Thoracic aorta (tissue), 2 donors: ENCODE data around the gene IL13RA2. TPM values are rescaled to one million over a fixed set of nuclear protein-coding genes. Genes with fewer than 3 reads are reported as not detected.
A peak's percentile ranks its signal among the peaks of the same experiment; 100 is the strongest.

Source experiments
- ATAC-seq: fragments of 150-250 bp; one replicate; pipeline ENCODE4 v1.8.0; 2017; ENCODE audit warnings: low read depth; ENCODE audit not compliant: insufficient number of reproducible peaks, low FRiP score
- DNase-seq: peaks from one replicate; pipeline ENCODE4 v3.0.0-alpha.2; 2020; ENCODE audit warnings: low spot score
- H3K27ac ChIP-seq, 2 donors: fragments of 200-600 bp; sonication (generic); 1 replicate in 1 of 2; 2 replicates in 1 of 2; pipeline ENCODE4 v1.5.1; 2016; ENCODE audit warnings: mild to moderate bottlenecking in 2 of 2, moderate library complexity in 2 of 2
- H3K27me3 ChIP-seq: fragments of 200-600 bp; sonication (generic); replicated peaks from 2 replicates; pipeline ENCODE4 v1.6.0; 2016; ENCODE audit warnings: mild to moderate bottlenecking; ENCODE audit not compliant: insufficient read depth
- H3K36me3 ChIP-seq: fragments of 200-600 bp; sonication (generic); one replicate; pipeline ENCODE4 v1.5.1; 2016
- H3K4me1 ChIP-seq, 2 donors: fragments of 200-600 bp; sonication (generic); 1 replicate in 1 of 2; 2 replicates in 1 of 2; pipeline versions ENCODE4 v1.5.1 to v1.6.0; 2016; ENCODE audit warnings: low read depth in 2 of 2, mild to moderate bottlenecking in 1 of 2; ENCODE audit not compliant: control insufficient read depth in 1 of 2
- H3K4me3 ChIP-seq: fragments of 200-600 bp; sonication (generic); 2 replicates; pipeline ENCODE4 v1.5.1; 2016; ENCODE audit warnings: mild to moderate bottlenecking
- H3K9me3 ChIP-seq: fragments of 200-600 bp; sonication (generic); 2 replicates; pipeline ENCODE4 v1.5.1; 2016
- total RNA-seq, 2 donors: library from RNA; depleted of rRNA; stranded (reverse); fragments of >200 nt; gene quantifications; one replicate each; pipeline versions ENCODE4 v1.1.0 to v1.2.3, GENCODE V29; 2016
- TF ChIP-seq, protein P1 (sequence below): fragments of 200-600 bp; sonication (generic); IDR thresholded peaks from one replicate; pipeline ENCODE4 v1.5.1; 2019; ENCODE audit warnings: antibody characterized with exemption

IL13RA2 gene
- total RNA-seq, 2 donors from 2014 or later: 19.2 to 42.2 TPM

DNA sequence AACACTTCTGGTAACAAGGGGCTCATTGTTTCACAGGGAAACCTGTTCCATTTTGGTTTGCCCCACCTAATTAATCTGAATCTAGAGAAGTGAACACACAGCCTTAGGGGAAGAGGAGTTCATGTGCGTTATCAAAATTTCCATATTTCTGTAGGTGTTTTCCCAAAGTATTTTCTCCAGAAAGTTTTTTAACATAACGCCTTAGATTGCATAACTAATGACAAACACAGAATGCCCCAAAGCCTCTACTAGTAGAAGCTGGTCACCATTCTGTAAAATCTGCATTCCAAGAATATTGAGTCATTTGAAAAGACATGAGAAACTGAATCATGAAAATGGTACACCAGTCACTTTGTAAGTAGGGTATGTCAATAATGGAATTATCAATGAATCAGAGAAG lies 41.1 kb downstream of the IL13RA2 start:
- Histone ChIP-seq H3K4me1 (no peaks in the 10 kb centered on the region), H3K27me3 (no peaks in the 10 kb centered on the region), H3K9me3 (no peaks in the 10 kb centered on the region), H3K4me3 (no peak overlapping the region), H3K36me3 (no peaks in the 10 kb centered on the region), H3K27ac (no peak overlapping the region)
- DNase-seq (no peak), ATAC-seq (no peak)
- TF ChIP-seq, protein P1, sequence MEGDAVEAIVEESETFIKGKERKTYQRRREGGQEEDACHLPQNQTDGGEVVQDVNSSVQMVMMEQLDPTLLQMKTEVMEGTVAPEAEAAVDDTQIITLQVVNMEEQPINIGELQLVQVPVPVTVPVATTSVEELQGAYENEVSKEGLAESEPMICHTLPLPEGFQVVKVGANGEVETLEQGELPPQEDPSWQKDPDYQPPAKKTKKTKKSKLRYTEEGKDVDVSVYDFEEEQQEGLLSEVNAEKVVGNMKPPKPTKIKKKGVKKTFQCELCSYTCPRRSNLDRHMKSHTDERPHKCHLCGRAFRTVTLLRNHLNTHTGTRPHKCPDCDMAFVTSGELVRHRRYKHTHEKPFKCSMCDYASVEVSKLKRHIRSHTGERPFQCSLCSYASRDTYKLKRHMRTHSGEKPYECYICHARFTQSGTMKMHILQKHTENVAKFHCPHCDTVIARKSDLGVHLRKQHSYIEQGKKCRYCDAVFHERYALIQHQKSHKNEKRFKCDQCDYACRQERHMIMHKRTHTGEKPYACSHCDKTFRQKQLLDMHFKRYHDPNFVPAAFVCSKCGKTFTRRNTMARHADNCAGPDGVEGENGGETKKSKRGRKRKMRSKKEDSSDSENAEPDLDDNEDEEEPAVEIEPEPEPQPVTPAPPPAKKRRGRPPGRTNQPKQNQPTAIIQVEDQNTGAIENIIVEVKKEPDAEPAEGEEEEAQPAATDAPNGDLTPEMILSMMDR: no peak

DNA sequence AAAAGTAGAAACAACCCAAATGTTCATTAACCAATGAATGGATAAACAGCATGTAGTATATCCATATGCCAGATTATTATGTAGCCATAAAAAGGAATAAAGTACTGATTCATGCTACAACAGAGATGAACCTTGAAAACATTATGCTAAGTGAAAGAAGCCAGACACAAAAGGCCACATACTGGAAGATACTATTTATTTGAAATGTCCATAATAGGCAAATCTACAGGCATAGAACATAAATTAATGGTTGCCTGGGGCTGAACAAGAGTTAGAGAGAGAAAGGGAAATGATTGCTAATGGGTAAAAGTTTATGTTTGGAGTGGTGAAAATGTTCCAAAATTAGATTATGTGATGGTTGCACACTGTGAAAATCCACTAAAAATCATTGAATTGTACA lies 44.4 kb downstream of the IL13RA2 start:
- H3K4me1 ChIP-seq: no peaks in the 10 kb centered on the region
- H3K27me3 ChIP-seq: no peaks in the 10 kb centered on the region
- no peaks in the 10 kb centered on the region for H3K9me3 ChIP-seq
- peak overlapping the region; percentile 58 to 64 for H3K27ac ChIP-seq
- H3K4me3 ChIP-seq: no peak overlapping the region
- DNase-seq (no peak), ATAC-seq (no peak)
- TF ChIP-seq, protein P1: no peak
- no peaks in the 10 kb centered on the region for H3K36me3 ChIP-seq

DNA sequence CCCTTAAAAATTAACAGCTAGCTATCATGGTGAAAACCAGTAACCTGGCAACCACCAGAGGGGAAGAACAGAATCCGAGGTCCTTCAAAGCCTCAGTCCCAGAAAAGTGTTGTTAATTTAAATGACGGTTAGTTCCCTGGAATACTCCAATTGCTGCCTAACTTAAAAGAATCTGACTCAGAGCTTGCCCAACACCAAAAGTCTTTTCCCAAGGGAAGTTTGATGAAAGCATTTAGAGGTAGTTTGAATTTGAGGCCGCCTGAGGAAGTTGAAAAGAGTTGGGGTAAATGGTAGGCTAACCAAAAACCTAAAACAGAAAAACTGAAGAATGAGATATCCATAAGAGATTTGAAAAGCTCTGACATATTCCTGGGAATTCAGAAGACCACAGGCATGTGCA lies 46.6 kb downstream of the IL13RA2 start:
- TF ChIP-seq, protein P1: no peak
- ATAC-seq: no peak
- no peak for DNase-seq
- H3K27ac ChIP-seq: peak overlapping the region in 1 of 2 donors; percentile 41
- H3K27me3 ChIP-seq: no peaks in the 10 kb centered on the region
- no peaks in the 10 kb centered on the region for H3K9me3 ChIP-seq
- no peak overlapping the region for H3K4me3 ChIP-seq
- H3K4me1 ChIP-seq: no peaks in the 10 kb centered on the region
- no peaks in the 10 kb centered on the region for H3K36me3 ChIP-seq

DNA sequence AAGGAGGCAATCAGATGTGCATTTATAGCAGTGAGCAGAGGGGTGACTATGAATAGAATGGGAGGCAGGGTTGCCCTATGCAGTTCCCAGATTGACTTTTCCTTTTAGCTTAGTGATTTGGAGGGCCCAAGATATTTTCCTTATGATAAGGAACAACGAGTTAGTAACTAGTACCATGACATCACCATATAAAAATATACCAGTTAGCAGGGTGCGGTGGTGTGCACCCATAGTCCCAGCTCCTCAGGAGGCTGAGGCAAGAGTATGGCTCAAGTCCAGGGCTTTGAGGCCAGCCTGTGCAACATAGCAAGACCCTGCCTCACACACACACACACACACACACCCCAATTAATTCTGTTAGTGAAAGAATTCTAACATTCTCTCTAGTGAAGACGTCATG lies 53.0 kb downstream of the IL13RA2 start:
- TF ChIP-seq, protein P1: no peak
- DNase-seq: peak; percentile 2
- peaks cover 0 to 21% of the 10 kb centered on the region in 2 donors for H3K4me1 ChIP-seq
- H3K36me3 ChIP-seq: no peaks in the 10 kb centered on the region
- no peaks in the 10 kb centered on the region for H3K27me3 ChIP-seq
- no peak overlapping the region for H3K4me3 ChIP-seq
- peak overlapping the region; percentile 22 to 41 for H3K27ac ChIP-seq
- no peaks in the 10 kb centered on the region for H3K9me3 ChIP-seq
- peak; percentile 69 for ATAC-seq

DNA sequence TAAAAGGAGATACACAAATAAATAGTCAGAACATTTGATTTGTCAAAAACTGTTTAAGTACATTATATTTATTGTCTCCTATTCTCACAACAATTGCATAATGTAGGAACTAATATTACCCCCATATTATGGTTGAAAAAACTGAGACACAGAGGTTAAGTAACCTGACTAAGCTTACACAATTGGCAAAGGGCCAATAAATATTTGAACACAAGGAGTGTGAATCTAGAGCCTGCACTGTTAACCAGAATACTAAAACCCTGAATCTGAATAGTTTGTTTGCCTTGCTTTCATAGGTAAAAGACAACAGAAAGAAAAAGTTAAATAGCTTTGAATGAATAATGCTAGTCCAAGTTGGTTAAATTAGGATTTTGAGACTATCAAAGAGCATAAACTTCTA lies 55.2 kb downstream of the IL13RA2 start:
- DNase-seq (no peak), ATAC-seq (no peak)
- TF ChIP-seq, protein P1: no peak
- H3K9me3 ChIP-seq: no peaks in the 10 kb centered on the region
- no peak overlapping the region for H3K4me3 ChIP-seq
- H3K27ac ChIP-seq: no peak overlapping the region
- H3K36me3 ChIP-seq: no peaks in the 10 kb centered on the region
- H3K27me3 ChIP-seq: no peaks in the 10 kb centered on the region
- H3K4me1 ChIP-seq: peaks cover 0 to 21% of the 10 kb centered on the region in 2 donors
